ENCODE data around the gene PPCDC.
A peak's percentile ranks its signal among the peaks of the same experiment; 100 is the strongest.

PPCDC gene

DNA sequence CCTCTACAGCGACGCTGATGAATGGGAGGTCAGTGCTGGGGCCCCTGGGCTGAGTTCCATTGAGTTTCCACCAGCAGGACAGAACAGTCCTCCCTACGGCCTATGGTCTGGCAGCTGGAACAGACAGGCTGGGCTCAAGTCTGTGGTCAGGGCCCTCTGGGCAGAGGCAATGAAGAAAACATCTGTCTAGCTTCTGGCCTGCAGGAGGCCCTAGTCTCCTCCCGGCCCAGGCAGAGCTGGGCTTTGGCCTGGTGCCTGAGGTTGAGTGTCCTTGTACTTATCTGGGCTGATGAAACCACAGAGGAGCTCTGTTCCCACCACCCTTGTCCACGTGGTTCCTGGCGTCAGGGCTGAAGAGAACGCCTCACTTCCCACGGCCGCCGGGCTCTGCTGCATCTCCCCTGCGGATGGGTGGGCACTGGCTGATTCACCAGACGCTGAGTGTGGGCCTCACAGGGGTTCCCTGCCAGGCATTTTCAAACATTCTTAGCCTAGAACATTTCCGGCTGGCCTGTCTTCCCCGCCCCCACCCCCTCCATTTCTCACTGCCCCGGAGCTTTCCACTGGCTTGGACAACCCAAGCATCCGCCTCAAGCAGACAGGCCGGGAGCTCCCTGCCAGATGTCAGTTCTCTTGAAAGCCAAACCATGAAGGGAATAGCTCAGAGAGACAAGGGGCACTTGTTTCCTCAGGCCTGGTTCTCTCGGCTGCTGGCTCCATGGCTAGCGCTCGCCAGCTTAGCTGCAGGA is 20.3 kb downstream of the PPCDC start:
- peak overlapping the region; percentile 27 for H3K4me3 ChIP-seq (ENCODE audit: low read length)

DNA sequence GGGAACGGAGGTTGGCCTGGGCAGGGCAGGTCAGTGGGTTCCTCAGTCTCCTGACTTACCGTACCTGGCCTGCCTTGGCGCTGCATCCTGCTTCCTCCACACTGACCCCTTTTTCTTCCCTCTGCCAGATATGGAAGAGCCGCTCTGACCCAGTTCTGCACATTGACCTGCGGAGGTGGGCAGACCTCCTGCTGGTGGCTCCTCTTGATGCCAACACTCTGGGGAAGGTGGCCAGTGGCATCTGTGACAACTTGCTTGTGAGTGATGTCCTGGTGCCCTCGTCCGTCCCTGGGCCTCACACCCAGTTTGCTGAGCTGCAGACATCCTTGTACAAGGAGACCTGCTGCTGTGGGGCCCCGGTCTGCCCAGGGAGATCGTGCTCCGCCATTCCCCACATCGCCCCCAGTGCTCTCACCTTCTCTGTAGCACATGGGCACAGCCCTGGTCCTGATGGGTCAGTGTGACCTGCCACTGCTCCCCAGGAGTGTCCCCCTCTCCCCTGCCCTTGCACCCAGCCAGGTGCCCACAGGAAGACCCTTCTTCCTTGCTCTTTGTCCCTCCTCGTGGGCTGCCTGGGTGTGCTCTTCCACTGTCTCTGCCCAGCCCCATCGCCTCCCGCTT is 21.0 kb downstream of the PPCDC start:
- H3K4me3 ChIP-seq (ENCODE audit: low read length), result peak overlapping the region; percentile 27
- no peak for DNase-seq (ENCODE audit: low read depth)
- TF ChIP-seq, protein P1, sequence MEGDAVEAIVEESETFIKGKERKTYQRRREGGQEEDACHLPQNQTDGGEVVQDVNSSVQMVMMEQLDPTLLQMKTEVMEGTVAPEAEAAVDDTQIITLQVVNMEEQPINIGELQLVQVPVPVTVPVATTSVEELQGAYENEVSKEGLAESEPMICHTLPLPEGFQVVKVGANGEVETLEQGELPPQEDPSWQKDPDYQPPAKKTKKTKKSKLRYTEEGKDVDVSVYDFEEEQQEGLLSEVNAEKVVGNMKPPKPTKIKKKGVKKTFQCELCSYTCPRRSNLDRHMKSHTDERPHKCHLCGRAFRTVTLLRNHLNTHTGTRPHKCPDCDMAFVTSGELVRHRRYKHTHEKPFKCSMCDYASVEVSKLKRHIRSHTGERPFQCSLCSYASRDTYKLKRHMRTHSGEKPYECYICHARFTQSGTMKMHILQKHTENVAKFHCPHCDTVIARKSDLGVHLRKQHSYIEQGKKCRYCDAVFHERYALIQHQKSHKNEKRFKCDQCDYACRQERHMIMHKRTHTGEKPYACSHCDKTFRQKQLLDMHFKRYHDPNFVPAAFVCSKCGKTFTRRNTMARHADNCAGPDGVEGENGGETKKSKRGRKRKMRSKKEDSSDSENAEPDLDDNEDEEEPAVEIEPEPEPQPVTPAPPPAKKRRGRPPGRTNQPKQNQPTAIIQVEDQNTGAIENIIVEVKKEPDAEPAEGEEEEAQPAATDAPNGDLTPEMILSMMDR (conservative IDR thresholded peaks at IDR 0.05; ENCODE audit: low read length), result no peak

More for the DNA sequence above, 20.3 kb downstream of the PPCDC start:
- peak; percentile 100 for DNase-seq (ENCODE audit: low read depth)
- TF ChIP-seq, protein P1 (conservative IDR thresholded peaks at IDR 0.05; ENCODE audit: low read length), result peak; percentile 68

DNA sequence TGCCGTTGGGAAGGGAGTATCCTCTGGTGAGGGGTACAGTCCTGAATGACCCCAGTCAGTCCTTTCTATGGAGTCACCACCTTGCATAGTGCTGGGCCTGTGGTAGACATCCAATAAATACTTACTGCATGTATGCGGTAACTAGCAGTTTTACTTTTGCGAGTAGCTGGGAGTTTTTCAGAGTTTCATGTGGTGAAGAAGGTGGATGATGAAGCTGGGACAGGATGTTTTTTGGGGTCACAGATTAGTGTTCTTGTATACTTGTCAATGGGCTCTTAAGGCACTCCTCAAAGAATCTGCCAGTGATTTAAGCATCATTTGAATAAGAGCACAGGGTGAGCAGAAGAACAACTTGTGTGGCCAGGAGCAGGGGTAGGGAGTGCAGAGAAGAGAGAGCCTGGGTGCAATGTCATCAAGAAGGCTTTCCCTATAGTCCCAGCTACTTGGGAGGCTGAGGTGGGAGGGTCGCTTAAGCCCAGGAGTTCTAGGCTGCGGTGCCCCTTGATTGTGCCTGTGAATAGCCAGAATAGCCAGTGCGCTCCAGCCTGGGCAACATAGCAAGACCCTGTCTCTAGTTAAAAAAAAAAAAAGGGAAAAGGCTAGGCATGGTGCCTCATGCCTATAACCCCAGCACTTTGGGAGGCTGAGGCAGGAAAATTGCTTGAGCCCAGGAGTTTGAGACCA is 22.1 kb downstream of the PPCDC start:
- H3K4me3 ChIP-seq (ENCODE audit: low read length), result no peak overlapping the region
- no peak for DNase-seq (ENCODE audit: low read depth)
- TF ChIP-seq, protein P1 (conservative IDR thresholded peaks at IDR 0.05; ENCODE audit: low read length), result no peak

DNA sequence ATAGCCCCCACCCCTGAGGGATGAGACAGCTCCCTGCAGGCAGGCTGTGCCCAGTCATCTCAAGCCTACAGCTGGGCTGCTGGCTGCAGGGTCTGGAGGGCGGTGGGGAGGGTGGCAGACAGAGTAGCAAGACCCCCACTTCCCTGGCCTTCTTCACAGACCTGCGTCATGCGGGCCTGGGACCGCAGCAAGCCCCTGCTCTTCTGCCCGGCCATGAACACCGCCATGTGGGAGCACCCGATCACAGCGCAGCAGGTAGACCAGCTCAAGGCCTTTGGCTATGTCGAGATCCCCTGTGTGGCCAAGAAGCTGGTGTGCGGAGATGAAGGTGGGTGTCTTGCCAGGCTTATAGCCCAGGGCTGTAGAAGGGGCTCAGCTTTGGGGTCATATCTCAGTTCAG is 25.0 kb downstream of the PPCDC start:
- H3K4me3 ChIP-seq (ENCODE audit: low read length), result no peak overlapping the region
- TF ChIP-seq, protein P1 (conservative IDR thresholded peaks at IDR 0.05; ENCODE audit: low read length), result no peak

DNA sequence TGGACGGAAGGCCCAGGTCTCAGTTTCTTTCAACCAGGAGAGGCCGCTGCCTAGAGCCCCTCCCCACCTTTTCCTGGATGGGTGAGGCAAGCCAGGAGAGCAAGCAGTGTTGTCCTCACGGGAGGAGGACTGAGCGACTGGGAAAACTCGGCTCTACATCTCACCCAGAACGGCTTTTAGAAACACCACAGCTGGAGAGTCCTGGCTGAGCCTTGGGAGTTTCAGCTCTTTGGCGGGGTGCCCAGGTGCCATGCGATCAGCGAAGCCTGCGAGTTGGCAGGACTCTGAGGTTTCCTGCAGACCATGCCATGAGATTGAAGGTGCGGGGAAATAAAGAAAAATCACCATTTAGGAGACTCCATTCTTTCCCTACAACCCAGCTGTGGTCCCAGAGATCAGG is 26.0 kb downstream of the PPCDC start:
- peak; percentile 32 for DNase-seq (ENCODE audit: low read depth)
- TF ChIP-seq, protein P1 (conservative IDR thresholded peaks at IDR 0.05; ENCODE audit: low read length), result no peak
- no peak overlapping the region for H3K4me3 ChIP-seq (ENCODE audit: low read length)

More for the DNA sequence above, 25.0 kb downstream of the PPCDC start:
- no peak for DNase-seq (ENCODE audit: low read depth)

DNA sequence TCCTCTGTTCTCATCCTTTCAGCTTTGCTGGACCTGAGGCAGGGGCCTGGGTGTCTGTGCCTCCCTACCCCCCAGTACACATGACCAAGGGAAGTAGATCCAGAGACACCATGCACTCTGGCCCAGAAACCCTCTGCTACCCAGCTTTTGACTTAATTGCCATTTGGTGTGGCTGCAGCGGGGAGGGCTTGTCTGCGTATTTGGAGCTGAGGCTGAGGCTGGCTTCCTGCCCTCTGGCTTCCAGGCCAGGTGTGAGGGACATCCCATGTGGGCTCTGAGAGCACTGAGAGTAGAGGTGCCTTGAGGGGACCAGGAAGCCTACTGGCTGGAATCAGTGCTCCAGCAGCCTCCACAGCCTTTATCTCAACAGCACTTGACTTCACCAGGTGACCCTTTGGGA is 26.9 kb downstream of the PPCDC start:
- no peak for DNase-seq (ENCODE audit: low read depth)
- TF ChIP-seq, protein P1 (conservative IDR thresholded peaks at IDR 0.05; ENCODE audit: low read length), result no peak
- no peak overlapping the region for H3K4me3 ChIP-seq (ENCODE audit: low read length)
